Measurements from ENCODE around the gene ZNF444. TPM values are rescaled to one million over a fixed set of nuclear protein-coding genes. Genes with fewer than 3 reads are reported as not detected.

ZNF444 gene
- polyA plus RNA-seq, 2 of the 4 experiments (the other 2 are of a cell fraction): 16.5 to 26.2 TPM

DNA sequence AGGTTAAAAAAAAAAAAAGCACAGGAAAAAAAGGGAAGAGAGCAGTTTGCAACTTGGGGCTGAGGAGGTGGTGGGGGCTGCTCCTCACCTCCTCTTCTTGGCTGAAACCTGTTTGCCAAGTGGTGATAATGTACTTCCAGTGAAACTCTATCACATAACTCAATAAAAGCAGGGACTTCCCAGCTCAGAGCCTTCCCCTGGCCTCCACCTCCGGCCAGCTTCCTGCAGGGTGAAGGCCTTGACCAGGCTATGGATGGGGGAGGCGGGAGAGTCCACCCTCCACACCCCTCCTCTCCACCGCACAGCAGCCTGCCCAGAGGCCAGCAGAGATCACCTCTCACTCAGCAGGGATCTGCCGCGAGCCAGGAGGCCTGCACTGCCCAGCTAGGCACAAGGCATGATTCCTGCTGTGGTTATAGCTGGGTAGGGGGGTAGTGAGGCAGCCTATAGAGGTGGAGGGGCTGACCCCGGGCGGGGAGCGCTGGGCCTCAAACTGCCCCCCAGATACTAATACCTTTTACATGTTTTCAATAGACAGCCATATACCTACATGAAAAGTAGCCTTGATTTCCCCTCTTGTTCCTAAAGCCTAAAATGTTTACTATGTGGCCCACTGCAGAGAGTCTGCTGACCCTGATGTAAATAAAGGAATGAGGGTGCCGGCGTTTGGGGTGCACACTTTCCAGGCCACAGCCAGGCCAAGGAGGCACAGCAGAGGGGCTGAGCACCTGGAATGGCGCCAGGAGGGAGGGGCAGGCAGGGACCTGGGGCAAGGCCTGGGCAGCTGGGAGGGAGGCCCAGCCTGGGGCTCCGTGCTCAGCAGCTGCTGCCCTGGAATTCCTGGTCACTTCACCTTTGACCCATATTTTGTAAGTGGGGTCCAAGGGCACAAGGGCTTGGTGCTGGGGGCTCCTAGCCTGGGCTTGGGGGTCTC, 30.3 kb upstream of the ZNF444 start:
- 0 out of 3 replicates have a peak overlapping the region, but pooled peaks have one; percentile 15 for H3K4me2 ChIP-seq
- ChIA-PET CTCF (interaction anchor here (0.5 to 1.5 kb wide), 5 partner anchors 13 to 595 kb away, joined by 3 to 5 read pairs (median 3); no protein-coding TSS in a partner anchor), POLR2A (interaction anchor here (2.5 kb wide), 1 partner anchor 10 kb away, joined by 11 read pairs; the partner anchor contains the start of gene ZNF787)
- no peak overlapping the region for H3K4me3 ChIP-seq
- TF ChIP-seq TFCP2L1 (CRISPR knock-in tag; IDR thresholded peaks at IDR 0.05) (no peak), CBX2 (IDR thresholded peaks at IDR 0.05; ENCODE audit: borderline replicate concordance, low read depth) (no peak), MYC (IDR thresholded peaks at IDR 0.05; ENCODE audit: borderline replicate concordance, low read length) (no peak), RFX5 (IDR thresholded peaks at IDR 0.05) (no peak), RCOR1 (IDR thresholded peaks at IDR 0.05; ENCODE audit: low read depth, low read length) (no peak), RAD21 (conservative IDR thresholded peaks at IDR 0.05 in 1 of 2, IDR thresholded peaks at IDR 0.05 in 1 of 2) (no peak), RNF2 (IDR thresholded peaks at IDR 0.05; ENCODE audit: borderline replicate concordance, low read depth) (no peak), GATA3 (IDR thresholded peaks at IDR 0.05; ENCODE audit: borderline replicate concordance) (no peak), RARB (CRISPR knock-in tag; IDR thresholded peaks at IDR 0.05) (no peak)
- WGBS (ENCODE audit: missing lambda C conversion rate): 69% methylated on average over 10 of the region's 12 CpGs
- DNase-seq (ENCODE audit: low read depth in 1 of 2, low spot score in 1 of 2): no peak
- no peaks in the 10 kb centered on the region for H3K9me3 ChIP-seq
- peaks cover 18% of the 10 kb centered on the region; the same call in 2 of the 3 replicates for H3K4me1 ChIP-seq
- peak overlapping the region in 1 of 2 experiments; percentile 13; a peak in 1 of 6 replicates for H3K27ac ChIP-seq
- peak; percentile 8 to 32; a peak in 4 of 6 replicates for ATAC-seq
- FAIRE-seq: no peak

DNA sequence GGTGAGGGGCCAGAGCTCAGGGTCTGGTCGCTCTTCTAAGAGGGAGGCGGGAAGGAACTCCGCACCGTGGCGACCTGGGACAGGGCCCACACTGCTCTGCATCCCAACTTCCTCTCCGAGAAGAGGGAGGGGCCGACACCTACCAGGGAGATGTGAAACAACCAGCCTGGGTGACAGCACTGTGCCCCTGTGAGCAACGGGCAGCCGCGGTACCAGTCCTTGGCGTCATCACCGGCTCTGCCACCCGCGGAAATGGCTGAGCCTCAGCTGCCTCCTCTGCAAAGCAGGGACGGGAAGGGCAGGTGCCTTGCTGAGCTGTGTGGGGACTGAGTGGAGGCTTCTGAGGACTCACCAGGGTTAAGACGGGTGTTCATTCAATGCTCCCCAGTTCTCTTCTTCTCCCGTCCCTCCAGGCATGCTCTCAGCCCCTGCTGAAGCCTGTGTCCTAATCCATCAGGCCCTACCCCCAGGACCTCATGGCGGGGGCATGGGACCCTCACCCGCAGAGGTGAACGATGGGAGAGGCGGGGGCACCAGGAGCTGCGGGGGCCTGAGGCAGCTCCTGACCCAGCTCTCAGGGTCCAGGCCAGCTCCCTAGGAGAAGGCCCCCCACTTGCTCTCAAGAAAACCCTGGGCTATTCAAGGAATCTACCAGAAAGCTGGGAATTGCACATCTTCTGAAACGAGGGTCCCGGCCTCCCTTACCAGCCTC, 29.3 kb upstream of the ZNF444 start:
- TF ChIP-seq CEBPB (IDR thresholded peaks at IDR 0.05): no peak
- no peak for TF ChIP-seq PHF8 (IDR thresholded peaks at IDR 0.05; ENCODE audit: borderline replicate concordance, low read depth)
- no peak for TF ChIP-seq KDM1A (IDR thresholded peaks at IDR 0.05; ENCODE audit: low read depth)
- TF ChIP-seq MAFK (IDR thresholded peaks at IDR 0.05; ENCODE audit: partially characterized antibody): no peak
- TF ChIP-seq RCOR1 (IDR thresholded peaks at IDR 0.05; ENCODE audit: low read depth, low read length): no peak
- TF ChIP-seq, protein P1, sequence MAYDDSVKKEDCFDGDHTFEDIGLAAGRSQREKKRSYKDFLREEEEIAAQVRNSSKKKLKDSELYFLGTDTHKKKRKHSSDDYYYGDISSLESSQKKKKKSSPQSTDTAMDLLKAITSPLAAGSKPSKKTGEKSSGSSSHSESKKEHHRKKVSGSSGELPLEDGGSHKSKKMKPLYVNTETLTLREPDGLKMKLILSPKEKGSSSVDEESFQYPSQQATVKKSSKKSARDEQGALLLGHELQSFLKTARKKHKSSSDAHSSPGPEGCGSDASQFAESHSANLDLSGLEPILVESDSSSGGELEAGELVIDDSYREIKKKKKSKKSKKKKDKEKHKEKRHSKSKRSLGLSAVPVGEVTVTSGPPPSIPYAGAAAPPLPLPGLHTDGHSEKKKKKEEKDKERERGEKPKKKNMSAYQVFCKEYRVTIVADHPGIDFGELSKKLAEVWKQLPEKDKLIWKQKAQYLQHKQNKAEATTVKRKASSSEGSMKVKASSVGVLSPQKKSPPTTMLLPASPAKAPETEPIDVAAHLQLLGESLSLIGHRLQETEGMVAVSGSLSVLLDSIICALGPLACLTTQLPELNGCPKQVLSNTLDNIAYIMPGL (CRISPR knock-in tag; IDR thresholded peaks at IDR 0.05; ENCODE audit: borderline replicate concordance): no peak
- no peak for TF ChIP-seq POLR2AphosphoS2 (conservative IDR thresholded peaks at IDR 0.05; ENCODE audit: low read length)
- TF ChIP-seq RNF2 (IDR thresholded peaks at IDR 0.05; ENCODE audit: borderline replicate concordance, low read depth): no peak
- no peak for TF ChIP-seq ZNF302 (CRISPR knock-in tag; IDR thresholded peaks at IDR 0.05)
- TF ChIP-seq, protein P2, sequence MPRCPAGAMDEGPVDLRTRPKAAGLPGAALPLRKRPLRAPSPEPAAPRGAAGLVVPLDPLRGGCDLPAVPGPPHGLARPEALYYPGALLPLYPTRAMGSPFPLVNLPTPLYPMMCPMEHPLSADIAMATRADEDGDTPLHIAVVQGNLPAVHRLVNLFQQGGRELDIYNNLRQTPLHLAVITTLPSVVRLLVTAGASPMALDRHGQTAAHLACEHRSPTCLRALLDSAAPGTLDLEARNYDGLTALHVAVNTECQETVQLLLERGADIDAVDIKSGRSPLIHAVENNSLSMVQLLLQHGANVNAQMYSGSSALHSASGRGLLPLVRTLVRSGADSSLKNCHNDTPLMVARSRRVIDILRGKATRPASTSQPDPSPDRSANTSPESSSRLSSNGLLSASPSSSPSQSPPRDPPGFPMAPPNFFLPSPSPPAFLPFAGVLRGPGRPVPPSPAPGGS (IDR thresholded peaks at IDR 0.05): no peak
- no peak for TF ChIP-seq POLR2A (IDR thresholded peaks at IDR 0.05; ENCODE audit: low read length)
- no peak for TF ChIP-seq ESRRA (IDR thresholded peaks at IDR 0.05; ENCODE audit: borderline replicate concordance, low read length)
- FAIRE-seq: no peak
- 76% methylated on average over 24 of the region's 24 CpGs for WGBS (ENCODE audit: missing lambda C conversion rate)
- POLR2A ChIA-PET: interaction anchor here (0.5 to 2.5 kb wide), 2 partner anchors 9 to 141 kb away, joined by 4 to 11 read pairs; partner anchors contain the start of gene ZNF787
- ATAC-seq: peak; percentile 44 to 60
- DNase-seq (ENCODE audit: low read depth in 1 of 2, low spot score in 1 of 2): no peak
- Histone ChIP-seq H3K4me3 (no peak overlapping the region), H3K4me2 (0 out of 3 replicates have a peak overlapping the region, but pooled peaks have one; percentile 15), H3K4me1 (peaks cover 18% of the 10 kb centered on the region; the same call in 2 of the 3 replicates), H3K27ac (no peak overlapping the region), H3K9me3 (no peaks in the 10 kb centered on the region)
- CTCF ChIA-PET: interaction anchor here (0.5 to 1.1 kb wide), 3 partner anchors 16 to 596 kb away, joined by 3 read pairs; no protein-coding TSS in a partner anchor

All from A549 (cell line).